Ishikawa (cell line): ENCODE measurements around the gene SLC9C2.

Experiments used
- CEBPB ChIP-seq: IDR thresholded peaks from 2 replicates; pipeline ENCODE4 v1.6.1; 2012
- CREB1 ChIP-seq: IDR thresholded peaks from 2 replicates; pipeline ENCODE4 v1.6.1; 2012; ENCODE audit warnings: low read depth
- EGR1 ChIP-seq: IDR thresholded peaks from 2 replicates; pipeline ENCODE4 v1.6.1; 2012
- EP300 ChIP-seq: IDR thresholded peaks from 2 replicates; pipeline ENCODE4 v1.6.1; 2012; ENCODE audit warnings: borderline replicate concordance
- FOXM1 ChIP-seq: IDR thresholded peaks from 2 replicates; pipeline ENCODE4 v1.6.1; 2012; ENCODE audit warnings: low read depth, borderline replicate concordance
- NFIC ChIP-seq: IDR thresholded peaks from 2 replicates; pipeline ENCODE4 v1.6.1; 2012
- RAD21 ChIP-seq: IDR thresholded peaks from 2 replicates; pipeline ENCODE4 v1.6.1; 2012; ENCODE audit warnings: low read depth
- REST ChIP-seq: IDR thresholded peaks from 2 replicates; pipeline ENCODE4 v1.6.1; 2012; ENCODE audit warnings: low read depth, mild to moderate bottlenecking
- TAF1 ChIP-seq: IDR thresholded peaks from 2 replicates; pipeline ENCODE4 v1.6.1; 2012; ENCODE audit warnings: low read depth, mild to moderate bottlenecking
- TCF12 ChIP-seq: IDR thresholded peaks from 2 replicates; pipeline ENCODE4 v1.6.1; 2012; ENCODE audit warnings: low read depth
- TEAD4 ChIP-seq: IDR thresholded peaks from 2 replicates; pipeline ENCODE4 v1.6.1; 2012
- YY1 ChIP-seq: IDR thresholded peaks from 2 replicates; pipeline ENCODE4 v1.6.1; 2012; ENCODE audit warnings: low read depth
- ZBTB7A ChIP-seq: IDR thresholded peaks from 2 replicates; pipeline ENCODE4 v1.6.1; 2012; ENCODE audit warnings: low read depth
- TF ChIP-seq, protein P1 (sequence below): IDR thresholded peaks from 2 replicates; pipeline ENCODE4 v1.6.1; 2012
- TF ChIP-seq, protein P2 (sequence below): IDR thresholded peaks from 2 replicates; pipeline ENCODE4 v1.6.1; 2012

Gene SLC9C2

GRCh38 chr1:173467426-173467825 is 135.4 kb downstream of the SLC9C2 start:
- TF ChIP-seq TAF1 (no peak), CEBPB (no peak), TEAD4 (no peak), EGR1 (no peak), FOXM1 (no peak), NFIC (no peak)
- TF ChIP-seq, protein P1, sequence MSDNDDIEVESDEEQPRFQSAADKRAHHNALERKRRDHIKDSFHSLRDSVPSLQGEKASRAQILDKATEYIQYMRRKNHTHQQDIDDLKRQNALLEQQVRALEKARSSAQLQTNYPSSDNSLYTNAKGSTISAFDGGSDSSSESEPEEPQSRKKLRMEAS: no peak
- TF ChIP-seq, protein P2, sequence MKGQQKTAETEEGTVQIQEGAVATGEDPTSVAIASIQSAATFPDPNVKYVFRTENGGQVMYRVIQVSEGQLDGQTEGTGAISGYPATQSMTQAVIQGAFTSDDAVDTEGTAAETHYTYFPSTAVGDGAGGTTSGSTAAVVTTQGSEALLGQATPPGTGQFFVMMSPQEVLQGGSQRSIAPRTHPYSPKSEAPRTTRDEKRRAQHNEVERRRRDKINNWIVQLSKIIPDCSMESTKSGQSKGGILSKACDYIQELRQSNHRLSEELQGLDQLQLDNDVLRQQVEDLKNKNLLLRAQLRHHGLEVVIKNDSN: no peak

DNA sequence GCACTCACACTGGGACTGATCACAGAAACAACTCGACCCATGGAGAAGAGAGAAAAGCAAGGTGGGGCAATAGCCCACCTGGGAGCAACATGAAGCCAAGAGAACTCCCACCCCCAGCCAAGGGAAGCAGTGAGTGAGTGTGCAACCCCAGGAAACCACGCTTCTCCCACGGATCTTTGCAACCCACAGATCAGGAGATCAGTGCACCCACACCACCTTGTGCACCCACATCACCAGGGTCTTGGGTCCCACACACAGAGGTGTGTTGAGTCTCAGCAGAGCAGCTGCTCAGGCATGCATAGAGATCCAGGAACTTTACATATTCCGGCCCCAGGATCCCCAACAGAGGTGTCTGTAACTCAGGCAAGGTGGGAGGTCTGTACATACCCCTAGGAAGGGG is 143.0 kb downstream of the SLC9C2 start:
- TF ChIP-seq TEAD4: no peak
- TF ChIP-seq, protein P2: no peak
- TF ChIP-seq RAD21: no peak
- no peak for TF ChIP-seq TCF12
- TF ChIP-seq REST: no peak
- TF ChIP-seq TAF1: no peak
- no peak for TF ChIP-seq CEBPB
- TF ChIP-seq, protein P1: no peak

DNA sequence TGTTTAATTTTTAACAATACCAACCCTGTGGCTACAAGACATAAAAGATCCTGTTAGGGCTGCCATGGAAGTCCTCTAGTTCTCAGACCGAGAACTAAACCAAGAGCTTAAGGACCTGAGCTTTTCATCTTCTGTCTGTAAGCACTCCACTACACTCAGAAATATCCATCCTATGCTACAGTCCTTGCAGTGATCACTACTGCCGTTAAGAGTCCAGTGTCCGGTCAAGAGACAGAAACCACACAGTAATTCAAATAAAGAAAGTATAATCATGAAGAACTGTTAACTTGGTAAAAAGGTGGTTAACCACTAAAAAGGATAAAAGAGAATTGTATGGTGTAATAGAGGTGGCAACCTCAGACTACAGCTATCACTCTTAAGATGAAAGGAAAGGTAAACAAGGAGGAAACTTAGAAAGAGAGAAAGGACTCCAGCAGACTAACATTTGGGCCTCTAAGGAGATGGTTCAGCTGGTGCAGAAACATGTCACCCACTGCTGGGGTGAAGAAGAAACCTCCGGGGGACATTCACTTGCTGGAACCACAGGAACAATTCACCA is 147.8 kb downstream of the SLC9C2 start:
- TF ChIP-seq EGR1 (no peak), CREB1 (no peak), TCF12 (no peak), FOXM1 (no peak), NFIC (no peak), CEBPB (no peak), TAF1 (no peak), EP300 (no peak), TEAD4 (no peak), REST (no peak), ZBTB7A (no peak), YY1 (no peak)
- TF ChIP-seq, protein P1: no peak

DNA sequence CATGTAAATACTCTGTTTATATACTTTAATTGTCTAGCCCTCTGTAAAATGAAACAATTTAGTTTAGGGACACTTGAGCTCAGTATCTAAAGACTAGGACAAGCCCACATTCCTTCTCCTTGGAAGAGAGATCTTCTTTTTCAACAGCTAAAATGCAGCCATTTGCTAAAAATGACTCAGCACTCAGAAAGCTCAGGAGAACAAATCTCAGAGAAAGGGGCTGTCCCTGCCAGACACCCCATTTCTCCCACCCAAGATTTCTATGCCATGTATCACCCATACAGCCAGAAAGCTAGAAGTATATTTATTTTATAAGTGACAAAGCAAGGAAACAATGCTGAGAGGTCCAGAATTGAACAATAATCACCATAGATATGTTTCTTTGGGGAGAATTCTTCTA is 148.9 kb downstream of the SLC9C2 start:
- TF ChIP-seq TEAD4 (no peak), YY1 (no peak), REST (no peak), FOXM1 (no peak), EP300 (no peak), ZBTB7A (no peak), TCF12 (no peak), EGR1 (no peak), TAF1 (no peak), CREB1 (no peak), RAD21 (no peak), NFIC (no peak), CEBPB (no peak)
- TF ChIP-seq, protein P2: no peak
- TF ChIP-seq, protein P1: no peak
